Loucy (cell line): Measurements from ENCODE around the gene ZBTB42.

Source experiments
- H2AFZ ChIP-seq: fragments of 200-600 bp; sonication (generic); 2 replicates; pipeline ENCODE4 v1.6.0; 2016; ENCODE audit warnings: antibody characterized with exemption, mild to moderate bottlenecking, low read length, moderate library complexity
- H3F3A ChIP-seq: fragments of 200-600 bp; 2 replicates; pipeline ENCODE4 v1.6.0; 2016; ENCODE audit warnings: antibody characterized with exemption, low read depth, mild to moderate bottlenecking
- H3K27me3 ChIP-seq: fragments of 200-600 bp; sonication (generic); 2 replicates; pipeline ENCODE4 v1.6.1; 2014; ENCODE audit warnings: low read length, mild to moderate bottlenecking; ENCODE audit not compliant: insufficient read depth, poor library complexity, severe bottlenecking
- H3K36me3 ChIP-seq: fragments of 200-600 bp; sonication (generic); 2 replicates; pipeline ENCODE4 v1.6.1; 2016; ENCODE audit warnings: low read length; ENCODE audit not compliant: insufficient read depth
- H3K4me1 ChIP-seq: fragments of 200-600 bp; sonication (generic); 2 replicates; pipeline ENCODE4 v1.5.1; 2014; ENCODE audit warnings: low read length, mild to moderate bottlenecking; ENCODE audit not compliant: insufficient read depth, poor library complexity, severe bottlenecking
- H3K4me2 ChIP-seq: fragments of 200-600 bp; sonication (generic); 2 replicates; pipeline ENCODE4 v1.6.0; 2014; ENCODE audit warnings: antibody characterized with exemption, low read length, low read depth, mild to moderate bottlenecking; ENCODE audit not compliant: poor library complexity, severe bottlenecking
- H3K4me3 ChIP-seq: fragments of 200-600 bp; sonication (generic); 2 replicates; pipeline ENCODE4 v1.5.1; 2014; ENCODE audit warnings: low read length, mild to moderate bottlenecking, mixed read lengths; ENCODE audit not compliant: poor library complexity, severe bottlenecking
- H3K79me2 ChIP-seq: fragments of 200-600 bp; sonication (generic); 2 replicates; pipeline ENCODE4 v1.6.1; 2014; ENCODE audit warnings: low read length; ENCODE audit not compliant: insufficient read depth
- H3K9ac ChIP-seq: fragments of 200-600 bp; sonication (generic); 2 replicates; pipeline ENCODE4 v1.6.0; 2014; ENCODE audit warnings: mild to moderate bottlenecking, low read depth, low read length, moderate library complexity; ENCODE audit not compliant: poor library complexity, severe bottlenecking
- H3K9me2 ChIP-seq: fragments of 200-600 bp; sonication (generic); replicated peaks from 2 replicates; pipeline ENCODE4 v1.6.1; 2016; ENCODE audit warnings: low read depth, low read length, mixed read lengths
- H3K9me3 ChIP-seq: fragments of 200-600 bp; sonication (generic); 2 replicates; pipeline ENCODE4 v1.6.1; 2014; ENCODE audit warnings: mild to moderate bottlenecking, antibody characterized with exemption, low read length, low read depth; ENCODE audit not compliant: insufficient read depth
- H4K20me1 ChIP-seq: fragments of 200-600 bp; sonication (generic); 2 replicates; pipeline ENCODE4 v1.6.0; 2014; ENCODE audit warnings: antibody characterized with exemption, low read length, mild to moderate bottlenecking; ENCODE audit not compliant: insufficient read depth, poor library complexity, severe bottlenecking
- EZH2phosphoT487 ChIP-seq: fragments of 200-600 bp; IDR thresholded peaks from 2 replicates; pipeline ENCODE4 v1.6.1; 2018; ENCODE audit warnings: antibody characterized with exemption, mild to moderate bottlenecking, moderate library complexity, borderline replicate concordance
- TF ChIP-seq, protein P1 (sequence below): fragments of 200-600 bp; sonication (generic); conservative IDR thresholded peaks from 2 replicates; pipeline ENCODE4 v1.5.1; 2014; ENCODE audit warnings: mild to moderate bottlenecking, antibody characterized with exemption, low read length

The ZBTB42 gene

DNA sequence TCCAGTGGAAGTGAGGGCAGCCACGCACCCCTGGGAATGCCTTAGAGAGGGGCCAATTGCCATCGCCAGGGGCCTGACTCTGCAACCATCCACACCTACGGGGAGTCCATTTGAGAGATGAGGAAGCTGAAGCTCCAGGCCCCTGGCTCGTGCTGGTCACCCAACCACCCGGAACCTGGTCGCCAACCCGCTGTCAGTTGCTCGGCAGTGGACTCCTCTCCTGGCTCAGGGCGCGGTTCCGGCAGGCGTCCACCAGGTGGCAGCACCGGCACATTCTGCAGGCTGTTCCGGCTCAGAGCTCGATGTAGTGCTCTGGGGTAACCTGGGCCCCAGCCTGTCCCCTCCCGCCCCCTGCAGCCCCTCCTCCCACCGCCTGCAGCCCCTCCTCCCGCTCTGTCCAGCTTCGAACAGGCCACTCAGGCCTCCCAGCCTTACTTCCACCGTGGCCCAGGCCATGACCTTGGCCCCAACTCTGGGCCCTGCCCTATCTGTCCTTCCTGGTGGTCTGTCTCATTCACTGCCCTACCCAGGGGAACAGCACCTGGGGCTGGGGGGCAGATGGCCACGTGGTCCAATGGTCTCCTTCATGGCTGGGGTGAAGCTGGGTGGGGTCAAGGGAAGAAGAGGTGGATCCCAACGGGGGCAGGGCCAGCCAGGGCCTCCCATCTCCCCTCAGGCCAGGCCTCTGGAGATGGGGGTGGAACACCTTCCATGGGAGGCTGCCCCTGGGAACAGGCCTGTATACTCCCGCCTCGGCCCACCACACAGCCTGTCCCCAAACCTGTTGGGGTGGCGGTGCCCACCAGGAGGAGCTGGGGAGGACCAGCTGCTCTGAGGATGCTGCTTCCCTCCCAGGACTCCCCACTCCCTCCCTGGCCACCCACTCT, 32.2 kb upstream of the ZBTB42 start:
- TF ChIP-seq, protein P1, sequence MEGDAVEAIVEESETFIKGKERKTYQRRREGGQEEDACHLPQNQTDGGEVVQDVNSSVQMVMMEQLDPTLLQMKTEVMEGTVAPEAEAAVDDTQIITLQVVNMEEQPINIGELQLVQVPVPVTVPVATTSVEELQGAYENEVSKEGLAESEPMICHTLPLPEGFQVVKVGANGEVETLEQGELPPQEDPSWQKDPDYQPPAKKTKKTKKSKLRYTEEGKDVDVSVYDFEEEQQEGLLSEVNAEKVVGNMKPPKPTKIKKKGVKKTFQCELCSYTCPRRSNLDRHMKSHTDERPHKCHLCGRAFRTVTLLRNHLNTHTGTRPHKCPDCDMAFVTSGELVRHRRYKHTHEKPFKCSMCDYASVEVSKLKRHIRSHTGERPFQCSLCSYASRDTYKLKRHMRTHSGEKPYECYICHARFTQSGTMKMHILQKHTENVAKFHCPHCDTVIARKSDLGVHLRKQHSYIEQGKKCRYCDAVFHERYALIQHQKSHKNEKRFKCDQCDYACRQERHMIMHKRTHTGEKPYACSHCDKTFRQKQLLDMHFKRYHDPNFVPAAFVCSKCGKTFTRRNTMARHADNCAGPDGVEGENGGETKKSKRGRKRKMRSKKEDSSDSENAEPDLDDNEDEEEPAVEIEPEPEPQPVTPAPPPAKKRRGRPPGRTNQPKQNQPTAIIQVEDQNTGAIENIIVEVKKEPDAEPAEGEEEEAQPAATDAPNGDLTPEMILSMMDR: peak; percentile 75
- TF ChIP-seq EZH2phosphoT487: no peak
- Histone ChIP-seq H3K4me3 (peak overlapping the region; percentile 55), H3K4me2 (peak overlapping the region; percentile 52), H3F3A (peaks cover 3% of the 10 kb centered on the region; the same call in 1 of the 2 replicates), H3K9me3 (no peaks in the 10 kb centered on the region; the same call in 1 of the 2 replicates), H3K36me3 (peaks cover 32% of the 10 kb centered on the region), H4K20me1 (no peaks in the 10 kb centered on the region), H3K79me2 (peaks cover 6% of the 10 kb centered on the region), H3K27me3 (no peaks in the 10 kb centered on the region), H2AFZ (no peak overlapping the region), H3K4me1 (peaks cover 10% of the 10 kb centered on the region), H3K9ac (peak overlapping the region; percentile 63), H3K9me2 (no peaks in the 10 kb centered on the region)

GRCh38 chr14:104769324-104770071, 31.4 kb upstream of the ZBTB42 start:
- H3K27me3 ChIP-seq: no peaks in the 10 kb centered on the region
- H3F3A ChIP-seq: peaks cover 3% of the 10 kb centered on the region; the same call in 1 of the 2 replicates
- TF ChIP-seq, protein P1: no peak
- no peak for TF ChIP-seq EZH2phosphoT487
- H3K4me2 ChIP-seq: peak overlapping the region; percentile 52
- no peak overlapping the region for H3K9ac ChIP-seq
- H3K4me1 ChIP-seq: peaks cover 10% of the 10 kb centered on the region
- no peaks in the 10 kb centered on the region; the same call in 1 of the 2 replicates for H3K9me3 ChIP-seq
- peaks cover 6% of the 10 kb centered on the region for H3K79me2 ChIP-seq
- H3K36me3 ChIP-seq: peaks cover 34% of the 10 kb centered on the region
- no peak overlapping the region for H3K4me3 ChIP-seq
- H4K20me1 ChIP-seq: no peaks in the 10 kb centered on the region
- no peaks in the 10 kb centered on the region for H3K9me2 ChIP-seq
- no peak overlapping the region for H2AFZ ChIP-seq

GRCh38 chr14:104770072-104770579, 30.8 kb upstream of the ZBTB42 start:
- Histone ChIP-seq H2AFZ (no peak overlapping the region), H4K20me1 (no peaks in the 10 kb centered on the region), H3K4me2 (no peak overlapping the region), H3K9me2 (no peaks in the 10 kb centered on the region), H3K36me3 (peaks cover 39% of the 10 kb centered on the region), H3K9ac (no peak overlapping the region), H3K4me3 (no peak overlapping the region), H3K79me2 (peaks cover 6% of the 10 kb centered on the region), H3K27me3 (no peaks in the 10 kb centered on the region), H3K9me3 (no peaks in the 10 kb centered on the region; the same call in 1 of the 2 replicates), H3F3A (peaks cover 3% of the 10 kb centered on the region; the same call in 1 of the 2 replicates), H3K4me1 (peaks cover 10% of the 10 kb centered on the region)
- TF ChIP-seq, protein P1: no peak
- TF ChIP-seq EZH2phosphoT487: no peak
